NCI-H526 (cell line): ENCODE data around the gene WWC2.
A peak's percentile ranks its signal among the peaks of the same experiment; 100 is the strongest.

ENCODE experiments used
- DNase-seq, 2 experiments: peaks; one replicate each; lab custom pipeline; 2025; lab: John Stamatoyannopoulos, UW

Gene WWC2

GRCh38 chr4:183354219-183354618 lies 255.2 kb downstream of the WWC2 start:
- peak; percentile 69 to 74 for DNase-seq

GRCh38 chr4:183355405-183355804 lies 256.3 kb downstream of the WWC2 start:
- peak; percentile 9 to 23 for DNase-seq

- no peak for DNase-seq
Observed at GRCh38 chr4:183356173-183356830, 257.2 kb downstream of the WWC2 start.

- DNase-seq: peak in 1 of 2 experiments; percentile 16
Observed at GRCh38 chr4:183356931-183357675, 258.0 kb downstream of the WWC2 start.

- DNase-seq: no peak
Observed at GRCh38 chr4:183358215-183358755, 259.2 kb downstream of the WWC2 start.

- DNase-seq: no peak
Observed at GRCh38 chr4:183360161-183360919, 261.3 kb downstream of the WWC2 start.

- no peak for DNase-seq
Observed at GRCh38 chr4:183362036-183362435, 263.0 kb downstream of the WWC2 start.

GRCh38 chr4:183362916-183363542 lies 264.0 kb downstream of the WWC2 start:
- no peak for DNase-seq

GRCh38 chr4:183364025-183364424 lies 265.0 kb downstream of the WWC2 start:
- DNase-seq: no peak

- DNase-seq: no peak
Observed at GRCh38 chr4:183366206-183366835, 267.3 kb downstream of the WWC2 start.

- no peak for DNase-seq
Observed at GRCh38 chr4:183369073-183369472, 270.0 kb downstream of the WWC2 start.
